NCI-H2227 treated with DMSO at 0.1 percent for 48 hours (cell line): ENCODE results near the gene LACRT.

Experiments
- DNase-seq: peaks from one replicate; lab custom pipeline; 2025; lab: John Stamatoyannopoulos, UW

Gene LACRT

DNA sequence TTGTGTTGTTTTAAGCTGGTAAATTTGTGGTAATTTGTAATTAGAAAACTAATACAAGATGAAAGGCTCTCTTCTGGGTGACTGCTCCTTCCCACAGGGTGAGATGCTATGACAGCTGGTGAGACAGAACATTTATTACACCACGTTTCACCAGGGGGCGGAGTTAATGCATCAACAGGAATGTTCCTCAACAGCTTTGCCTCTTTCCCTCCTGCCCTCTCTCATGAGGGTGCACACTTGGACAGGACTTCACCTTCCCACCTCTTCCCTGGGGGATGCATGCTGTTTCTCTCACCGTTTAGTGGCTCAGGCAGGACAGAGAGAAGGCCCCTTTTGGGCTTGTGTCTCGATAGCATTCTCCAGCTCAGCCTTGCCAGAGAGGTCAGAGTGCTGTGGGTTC, 32.9 kb downstream of the LACRT start:
- DNase-seq = no peak

GRCh38 chr12:54598970-54599369, 35.7 kb downstream of the LACRT start:
- no peak for DNase-seq

DNA sequence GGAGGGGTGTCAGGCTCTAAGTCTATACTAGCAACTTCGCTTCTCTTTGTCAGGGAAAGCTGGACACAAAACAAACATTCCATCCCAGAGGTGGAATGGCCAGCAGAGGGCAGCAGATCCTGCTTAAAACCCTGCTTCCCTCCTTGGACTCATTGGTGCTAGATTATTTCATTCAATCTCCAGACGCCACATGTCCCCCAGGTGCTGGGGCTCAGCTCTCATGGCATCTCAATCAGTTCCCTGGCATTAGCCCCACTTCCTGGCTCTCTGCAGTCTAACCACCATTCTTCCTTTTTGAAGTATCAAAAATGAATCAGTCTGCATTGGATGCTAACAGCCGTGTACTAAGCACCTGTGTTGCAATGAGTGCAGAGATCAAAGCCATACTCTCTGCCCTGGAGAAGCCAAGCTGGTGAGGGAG, 38.2 kb downstream of the LACRT start:
- DNase-seq = peak; percentile 26

GRCh38 chr12:54595471-54595870, 39.2 kb downstream of the LACRT start:
- DNase-seq = no peak

DNA sequence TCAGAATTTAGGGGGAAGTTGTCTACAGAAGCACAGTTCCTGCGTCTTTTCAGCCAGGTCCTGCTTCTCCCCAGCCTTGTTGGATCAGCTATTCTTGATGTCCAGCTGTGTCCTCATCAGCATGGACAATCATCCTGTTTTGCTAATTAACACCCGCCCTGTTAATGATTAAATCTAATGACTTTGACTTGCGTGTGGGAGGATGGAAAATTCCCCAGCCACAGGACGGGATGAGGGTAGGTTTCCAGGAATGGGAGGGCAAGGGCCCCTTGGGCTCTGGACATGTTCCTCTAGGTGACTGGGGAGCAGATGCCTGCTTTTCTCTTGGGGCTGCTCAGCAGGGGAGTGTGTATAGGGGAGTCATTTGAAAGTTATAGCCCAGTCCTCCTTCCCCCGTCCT, 41.0 kb downstream of the LACRT start:
- no peak for DNase-seq

GRCh38 chr12:54593135-54593534, 41.6 kb downstream of the LACRT start:
- DNase-seq = no peak

- no peak for DNase-seq
Measured at GRCh38 chr12:54592316-54592715, 42.4 kb downstream of the LACRT start.

DNA sequence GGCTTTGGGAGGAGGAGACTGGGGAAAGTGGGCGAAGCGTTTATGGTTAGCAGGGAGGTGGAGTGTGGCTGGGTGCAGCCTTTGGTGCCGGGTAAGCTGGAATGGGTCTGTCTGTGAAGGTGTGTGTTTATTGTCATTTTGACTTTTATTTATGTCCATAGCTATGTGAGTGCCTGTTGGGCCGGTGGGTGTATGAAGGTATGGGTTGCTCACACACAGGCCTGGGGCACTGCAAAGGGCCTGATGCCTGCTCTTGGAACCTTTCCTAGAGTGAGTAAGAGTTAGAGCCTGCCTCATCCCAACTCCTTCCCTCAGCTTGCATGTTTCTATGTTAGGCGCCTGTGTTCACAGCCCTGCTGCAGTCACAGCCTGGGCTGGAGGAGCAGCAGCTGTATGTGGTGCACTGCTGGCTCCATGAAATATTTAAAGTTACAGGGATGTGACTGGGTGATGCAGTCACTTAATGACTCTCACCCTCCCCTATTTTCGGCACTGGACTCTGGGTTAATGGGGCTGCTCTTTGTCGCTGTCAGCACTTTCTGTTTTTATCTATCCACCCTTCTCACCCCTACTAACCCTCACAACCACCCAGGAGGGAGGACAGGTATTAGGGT, 43.6 kb downstream of the LACRT start:
- DNase-seq = no peak

GRCh38 chr12:54589964-54590363, 44.7 kb downstream of the LACRT start:
- no peak for DNase-seq

GRCh38 chr12:54588890-54589267, 45.8 kb downstream of the LACRT start:
- no peak for DNase-seq

DNA sequence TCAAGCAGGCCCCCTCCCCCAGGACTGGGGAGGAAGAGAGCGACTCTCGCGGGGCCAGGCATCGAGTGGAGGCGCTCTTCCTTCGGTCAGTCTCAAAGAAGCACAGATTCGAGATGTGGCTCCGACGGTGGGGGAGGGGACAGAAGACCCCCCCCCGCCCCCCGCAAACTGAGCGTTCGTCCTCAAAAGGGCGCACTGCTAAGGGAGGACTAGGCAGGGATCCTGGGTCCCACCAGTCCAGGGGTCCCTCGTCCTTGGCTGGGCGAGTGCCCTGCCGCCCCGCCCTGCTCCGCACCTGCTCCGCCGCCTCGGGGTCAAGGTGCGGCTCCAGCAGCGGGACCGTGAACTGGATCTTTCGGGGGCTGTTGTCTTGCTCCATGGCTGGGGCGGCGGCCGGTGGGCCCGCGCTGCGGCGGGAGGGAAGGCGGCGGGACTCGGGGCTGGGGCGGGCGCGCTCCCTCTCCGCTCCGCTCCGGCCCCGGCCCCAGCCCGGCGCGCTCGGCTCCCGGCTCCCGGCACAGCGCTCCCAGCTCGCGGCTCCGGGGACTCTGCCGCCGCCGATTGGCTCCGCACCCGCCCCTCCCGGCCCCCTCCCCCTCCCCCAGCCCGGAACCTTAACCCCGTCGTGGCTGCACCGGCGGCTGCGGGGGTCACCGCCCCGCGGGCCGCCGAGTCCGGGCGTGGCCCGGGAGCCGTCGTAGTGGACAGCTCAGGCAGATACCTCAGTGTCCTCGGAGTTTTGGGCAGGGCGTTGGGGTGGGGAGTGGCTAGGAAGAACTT, 46.4 kb downstream of the LACRT start, which contains the start of gene PPP1R1A:
PPP1R1A (minus strand) TSS at position 550 of the 780 bp plus-strand sequence; CDS start at position 379, 171 bp downstream.
- DNase-seq = peak; percentile 2

GRCh38 chr12:54587315-54587873, 47.3 kb downstream of the LACRT start:
- DNase-seq = peak; percentile 28

- no peak for DNase-seq
Measured at GRCh38 chr12:54586620-54587019, 48.1 kb downstream of the LACRT start.

DNA sequence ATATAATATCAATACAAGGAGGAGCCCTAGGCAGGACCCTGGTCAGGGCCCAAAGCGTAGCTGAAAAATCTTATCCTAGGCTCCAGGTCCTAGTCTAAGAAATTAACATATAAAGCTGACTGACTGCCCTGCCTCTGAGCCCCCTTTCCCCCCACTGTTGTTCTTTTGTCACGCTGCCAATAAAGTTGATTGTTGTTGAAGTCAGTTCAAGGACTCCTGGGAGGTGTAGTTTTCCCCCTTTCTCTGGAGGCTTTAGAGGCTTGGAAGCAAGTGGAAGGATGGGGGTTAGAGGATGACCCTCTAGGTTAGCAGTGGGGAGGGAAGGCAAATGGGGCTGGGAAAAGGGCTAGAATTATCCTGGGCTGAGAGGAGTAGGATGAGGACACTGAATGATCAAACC, 49.5 kb downstream of the LACRT start:
- no peak for DNase-seq

DNA sequence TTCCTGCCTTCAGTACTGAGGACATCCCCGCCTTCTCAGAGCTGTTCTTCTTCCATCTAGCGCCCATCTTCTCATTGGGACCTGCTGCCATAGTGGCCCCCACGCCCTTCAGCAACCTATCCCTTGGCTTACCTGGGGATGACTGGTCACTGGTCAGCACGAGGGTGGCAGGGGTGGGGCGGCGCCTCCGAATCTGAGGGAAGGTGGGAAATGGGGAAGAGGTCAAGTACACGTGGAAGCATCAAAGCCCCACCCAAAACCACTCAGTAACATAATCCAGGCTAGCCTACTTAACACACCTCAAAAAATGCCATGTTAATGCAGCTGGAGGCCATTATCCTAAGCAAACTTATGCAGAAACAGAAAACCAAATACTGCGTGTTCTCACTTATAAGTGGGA, 50.6 kb downstream of the LACRT start:
- DNase-seq = no peak

DNA sequence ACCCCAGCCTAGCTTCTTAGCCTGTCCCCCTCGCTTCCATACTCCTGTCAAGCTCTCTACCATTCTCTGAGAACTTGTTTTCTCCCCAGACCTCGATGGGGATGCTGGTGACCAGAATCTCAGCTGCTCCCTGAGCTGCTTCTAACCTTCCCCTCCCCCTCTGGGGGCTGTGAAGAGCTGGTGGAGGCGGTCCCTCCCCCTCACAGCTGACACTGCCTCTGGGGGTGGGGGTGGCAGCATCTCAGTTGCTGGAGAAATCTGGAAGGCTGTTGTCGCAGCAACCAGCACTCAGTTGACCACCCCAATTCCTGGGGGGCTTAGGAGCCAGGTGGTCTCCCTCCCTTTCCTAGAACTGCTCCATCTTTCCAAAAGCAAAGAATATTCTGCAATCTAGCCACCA, 51.0 kb downstream of the LACRT start:
- no peak for DNase-seq

- no peak for DNase-seq
Measured at GRCh38 chr12:54581412-54581811, 53.3 kb downstream of the LACRT start.
